GM12892 (cell line): ENCODE measurements around the gene TECTA.

Source experiments
- POLR2A ChIP-seq: IDR thresholded peaks from 2 replicates; pipeline ENCODE4 v1.6.1; 2011; ENCODE audit warnings: low read depth, low read length, control low read depth
- POLR2AphosphoS5 ChIP-seq: IDR thresholded peaks from 2 replicates; pipeline ENCODE4 v1.6.1; 2011; ENCODE audit warnings: low read depth, low read length, control low read depth
- TAF1 ChIP-seq: IDR thresholded peaks from 2 replicates; pipeline ENCODE4 v1.6.1; 2011; ENCODE audit warnings: low read depth, mild to moderate bottlenecking, control low read depth, low read length, borderline replicate concordance

DNA sequence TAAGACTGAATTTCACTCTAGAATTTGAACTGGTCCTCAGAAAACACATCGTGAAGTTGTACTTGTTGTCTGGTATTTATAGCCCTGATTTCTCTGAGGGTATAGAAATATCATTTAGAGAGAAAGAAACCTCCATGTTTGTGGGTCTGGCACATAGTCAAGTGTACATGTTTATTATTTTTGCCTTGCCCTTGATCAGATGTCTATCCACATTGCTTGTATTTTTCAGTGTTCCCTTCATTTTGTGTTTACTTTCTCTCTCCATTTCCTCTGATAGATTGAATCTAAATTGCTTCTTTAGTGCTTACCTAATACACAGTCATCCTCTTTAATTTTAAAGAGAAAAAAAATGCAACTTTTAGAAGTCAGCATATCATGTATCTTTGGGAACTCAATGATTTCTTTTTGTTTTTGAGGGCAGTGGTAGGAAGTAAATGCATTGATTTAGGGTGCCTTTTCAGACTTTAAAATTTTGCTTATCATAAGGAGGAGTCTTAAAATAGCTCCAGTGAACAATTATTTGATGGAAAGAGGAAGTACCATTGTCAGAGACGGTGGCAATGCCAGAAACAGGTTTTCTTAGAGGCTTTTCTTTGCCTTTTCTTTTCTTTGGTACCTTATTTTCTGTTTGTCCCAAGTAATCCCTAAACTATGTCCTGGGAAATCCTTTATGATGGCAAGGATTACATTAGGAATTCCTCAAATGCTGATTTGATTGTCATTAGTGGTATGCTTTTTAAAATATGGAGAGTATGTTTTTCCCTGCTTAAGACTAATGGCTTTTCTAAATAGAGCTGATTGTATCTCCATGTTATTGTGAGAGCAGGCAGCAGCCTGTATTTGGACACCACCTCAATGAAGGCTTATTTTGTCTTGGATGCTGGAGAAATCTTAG, 29.8 kb upstream of the TECTA start:
- TF ChIP-seq POLR2A (no peak), POLR2AphosphoS5 (no peak), TAF1 (no peak)
